Measurements from ENCODE around the gene ADA. TPM values are rescaled to one million over a fixed set of nuclear protein-coding genes. Genes with fewer than 3 reads are reported as not detected.

Gene ADA
- polyA plus RNA-seq, 1 donor from 2014 or later = 0.56 TPM

GRCh38 chr20:44587035-44587980 is 64.2 kb downstream of the ADA start:
- Histone ChIP-seq H3K9ac (ENCODE audit: low read length) (no peak overlapping the region), H3F3A (ENCODE audit: insufficient read depth, low read length, poor library complexity, severe bottlenecking) (no peaks in the 10 kb centered on the region), H3K9me3 (ENCODE audit: low read length) (no peaks in the 10 kb centered on the region), H3K27ac (ENCODE audit: low read length) (no peak overlapping the region), H3K36me3 (ENCODE audit: insufficient read depth, low read length) (no peaks in the 10 kb centered on the region), H2AFZ (ENCODE audit: low read depth, low read length) (no peak overlapping the region), H3K4me2 (ENCODE audit: low read length) (no peak overlapping the region), H3K79me2 (replicated peaks; ENCODE audit: insufficient read depth, low read length) (no peaks in the 10 kb centered on the region), H3K27me3 (ENCODE audit: insufficient read depth, low read depth, low read length) (no peaks in the 10 kb centered on the region), H4K20me1 (ENCODE audit: insufficient read depth) (no peaks in the 10 kb centered on the region), H3K9me2 (ENCODE audit: insufficient read depth, low read length) (no peaks in the 10 kb centered on the region), H3K4me3 (ENCODE audit: low read length) (no peak overlapping the region)
- no peak for TF ChIP-seq REST (IDR thresholded peaks at IDR 0.05; ENCODE audit: borderline replicate concordance)
- TF ChIP-seq RAD21 (conservative IDR thresholded peaks at IDR 0.05) = no peak
- no peak for TF ChIP-seq SMC3 (conservative IDR thresholded peaks at IDR 0.05; ENCODE audit: poor library complexity)
- TF ChIP-seq EZH2 (IDR thresholded peaks at IDR 0.05; ENCODE audit: borderline replicate concordance, insufficient read depth, low read length, poor library complexity, severe bottlenecking) = no peak
- TF ChIP-seq POLR2AphosphoS5 (IDR thresholded peaks at IDR 0.05) = no peak
- no peak for TF ChIP-seq EP300 (conservative IDR thresholded peaks at IDR 0.05; ENCODE audit: poor library complexity, severe bottlenecking)
- no peak for TF ChIP-seq CTCF (IDR thresholded peaks at IDR 0.05; ENCODE audit: poor library complexity, severe bottlenecking)
- no peak for TF ChIP-seq TAF1 (IDR thresholded peaks at IDR 0.05; ENCODE audit: low read depth)
- no peak for TF ChIP-seq MXI1 (conservative IDR thresholded peaks at IDR 0.05; ENCODE audit: poor library complexity, severe bottlenecking)

GRCh38 chr20:44586289-44586911 is 65.1 kb downstream of the ADA start:
- Histone ChIP-seq H3K9me2 (ENCODE audit: insufficient read depth, low read length) (no peaks in the 10 kb centered on the region), H3K27me3 (ENCODE audit: insufficient read depth, low read depth, low read length) (no peaks in the 10 kb centered on the region), H3K27ac (ENCODE audit: low read length) (no peak overlapping the region), H3K4me2 (ENCODE audit: low read length) (no peak overlapping the region), H4K20me1 (ENCODE audit: insufficient read depth) (no peaks in the 10 kb centered on the region), H2AFZ (ENCODE audit: low read depth, low read length) (no peak overlapping the region), H3K36me3 (ENCODE audit: insufficient read depth, low read length) (no peaks in the 10 kb centered on the region), H3F3A (ENCODE audit: insufficient read depth, low read length, poor library complexity, severe bottlenecking) (no peaks in the 10 kb centered on the region), H3K4me3 (ENCODE audit: low read length) (no peak overlapping the region), H3K9ac (ENCODE audit: low read length) (no peak overlapping the region), H3K9me3 (ENCODE audit: low read length) (no peaks in the 10 kb centered on the region), H3K79me2 (replicated peaks; ENCODE audit: insufficient read depth, low read length) (no peaks in the 10 kb centered on the region)
- no peak for TF ChIP-seq EZH2 (IDR thresholded peaks at IDR 0.05; ENCODE audit: borderline replicate concordance, insufficient read depth, low read length, poor library complexity, severe bottlenecking)
- no peak for TF ChIP-seq TAF1 (IDR thresholded peaks at IDR 0.05; ENCODE audit: low read depth)
- TF ChIP-seq CTCF (IDR thresholded peaks at IDR 0.05; ENCODE audit: poor library complexity, severe bottlenecking) = no peak
- TF ChIP-seq EP300 (conservative IDR thresholded peaks at IDR 0.05; ENCODE audit: poor library complexity, severe bottlenecking) = no peak
- no peak for TF ChIP-seq SMC3 (conservative IDR thresholded peaks at IDR 0.05; ENCODE audit: poor library complexity)
- TF ChIP-seq RAD21 (conservative IDR thresholded peaks at IDR 0.05) = no peak
- no peak for TF ChIP-seq MXI1 (conservative IDR thresholded peaks at IDR 0.05; ENCODE audit: poor library complexity, severe bottlenecking)
- TF ChIP-seq REST (IDR thresholded peaks at IDR 0.05; ENCODE audit: borderline replicate concordance) = no peak
- no peak for TF ChIP-seq POLR2AphosphoS5 (IDR thresholded peaks at IDR 0.05)

Measured in neural cell (in vitro differentiated cells).